RWPE2 (cell line): ENCODE measurements around the gene DCAF15.

Experiments used
- ATAC-seq: fragments of 200-7000 bp; cut with Tn5 transposase; 3 replicates; pipeline ENCODE4 v1.9.1; 2021; ENCODE audit warnings: low read depth
- DNase-seq: peaks from one replicate; pipeline ENCODE4 v3.0.0-alpha.2; 2020; ENCODE audit warnings: low spot score
- H3K27ac ChIP-seq: fragments of 450-650 bp; 2 replicates; pipeline ENCODE4 v1.5.1; 2017; ENCODE audit warnings: mild to moderate bottlenecking; ENCODE audit not compliant: poor library complexity, severe bottlenecking
- H3K27me3 ChIP-seq: fragments of 250-450 bp; sonication (Bioruptor Pico); 2 replicates; pipeline ENCODE4 v1.5.1; 2021; ENCODE audit warnings: mild to moderate bottlenecking, moderate library complexity; ENCODE audit not compliant: insufficient read depth, poor library complexity, severe bottlenecking
- H3K36me3 ChIP-seq: fragments of 250-450 bp; sonication (Bioruptor Pico); 2 replicates; pipeline ENCODE4 v1.5.1; 2020; ENCODE audit warnings: low read depth, mild to moderate bottlenecking, moderate library complexity
- H3K4me1 ChIP-seq: fragments of 250-450 bp; sonication (Bioruptor Pico); 2 replicates; pipeline ENCODE4 v1.5.1; 2021; ENCODE audit warnings: mild to moderate bottlenecking, moderate library complexity; ENCODE audit not compliant: insufficient read depth, poor library complexity, severe bottlenecking
- H3K4me3 ChIP-seq: fragments of 250-450 bp; sonication (Bioruptor Pico); 2 replicates; pipeline ENCODE4 v1.5.1; 2021; ENCODE audit warnings: mild to moderate bottlenecking, moderate library complexity; ENCODE audit not compliant: severe bottlenecking
- H3K9me3 ChIP-seq: fragments of 250-450 bp; sonication (Bioruptor Pico); 2 replicates; pipeline ENCODE4 v1.5.1; 2021; ENCODE audit warnings: mild to moderate bottlenecking, moderate library complexity; ENCODE audit not compliant: severe bottlenecking
- CTCF ChIP-seq: fragments of 450-650 bp; IDR thresholded peaks from one replicate; pipeline ENCODE4 v1.5.1; 2017; ENCODE audit warnings: mild to moderate bottlenecking, moderate library complexity; ENCODE audit not compliant: poor library complexity, severe bottlenecking

DCAF15 gene

DNA sequence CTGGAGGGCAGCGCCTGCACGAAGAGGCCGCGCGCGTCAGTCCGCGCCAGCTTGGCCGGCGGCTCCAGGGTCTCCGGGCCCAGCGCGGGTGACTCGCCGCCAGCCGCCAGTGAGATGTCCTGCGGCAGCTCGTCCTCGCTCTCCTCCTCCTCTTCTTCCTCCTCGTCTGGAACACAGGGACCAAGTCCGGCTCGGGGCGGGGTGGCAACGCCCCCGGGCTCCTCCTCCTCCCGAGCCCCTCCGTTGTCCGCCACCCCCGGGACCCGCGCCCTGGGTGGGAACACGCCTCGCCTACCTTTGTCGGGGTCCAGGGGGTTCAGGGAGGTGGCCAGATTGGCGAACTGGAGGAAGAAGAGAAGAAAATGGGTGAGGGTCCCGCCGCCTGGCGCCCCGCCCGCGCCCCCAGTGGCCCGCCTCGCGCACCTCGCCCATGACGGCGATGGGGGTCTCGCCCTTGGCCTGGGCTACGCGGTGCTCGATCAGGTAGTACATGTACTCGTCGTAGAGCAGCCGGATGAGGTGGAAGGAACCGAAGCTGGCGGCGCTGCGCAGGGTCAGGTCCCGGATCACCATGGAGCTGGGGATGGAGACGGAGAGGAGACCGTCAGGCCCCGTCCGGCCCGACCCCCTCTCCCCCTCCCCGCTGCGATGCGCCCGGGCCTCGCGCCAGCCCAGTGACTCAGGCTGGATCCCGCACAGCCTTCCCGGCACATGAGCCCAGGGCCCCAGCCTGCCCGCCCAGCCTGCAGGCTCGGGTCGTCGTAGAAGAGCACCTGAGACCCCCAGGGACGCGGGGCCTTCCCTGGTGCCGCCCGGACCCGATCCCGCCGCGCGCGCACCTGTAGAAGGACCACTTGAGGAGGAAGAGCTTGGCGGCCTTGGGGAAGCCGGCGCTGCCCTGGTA, 10.6 kb downstream of the DCAF15 start:
- no peaks in the 10 kb centered on the region for H3K4me1 ChIP-seq
- DNase-seq: no peak
- peaks cover 34% of the 10 kb centered on the region for H3K36me3 ChIP-seq
- H3K4me3 ChIP-seq: no peak overlapping the region
- no peaks in the 10 kb centered on the region for H3K27me3 ChIP-seq
- H3K9me3 ChIP-seq: no peaks in the 10 kb centered on the region
- H3K27ac ChIP-seq: no peak overlapping the region
- no peak for TF ChIP-seq CTCF
- no peak for ATAC-seq

DNA sequence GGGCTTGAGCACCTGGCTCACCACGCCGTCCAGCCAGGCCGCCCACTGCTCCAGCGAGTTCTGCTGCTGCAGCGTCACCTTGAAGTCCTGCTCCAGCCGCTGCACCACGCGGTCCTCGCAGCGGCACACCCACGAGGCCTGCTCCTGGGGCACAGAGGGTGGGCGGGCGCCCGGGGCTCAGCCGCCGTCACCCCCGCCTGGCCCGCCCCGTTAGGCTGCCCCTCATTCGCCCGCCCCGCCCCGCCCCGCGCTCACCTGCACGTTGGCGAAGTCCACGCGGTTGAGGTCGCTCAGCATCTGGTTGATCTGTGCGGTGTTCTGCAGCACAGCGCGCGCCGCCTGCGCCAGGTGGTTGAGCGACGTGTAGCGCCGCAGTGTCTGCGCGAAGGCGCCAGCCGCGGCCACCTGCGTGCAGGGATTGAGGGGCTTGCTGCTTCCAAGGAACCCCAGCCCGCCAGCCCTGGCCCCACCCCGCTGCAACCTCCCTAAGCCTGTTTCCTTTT, 11.3 kb downstream of the DCAF15 start:
- DNase-seq: no peak
- no peak for ATAC-seq
- Histone ChIP-seq H3K4me3 (no peak overlapping the region), H3K36me3 (peaks cover 31% of the 10 kb centered on the region), H3K27ac (no peak overlapping the region), H3K27me3 (no peaks in the 10 kb centered on the region), H3K9me3 (no peaks in the 10 kb centered on the region), H3K4me1 (no peaks in the 10 kb centered on the region)
- no peak for TF ChIP-seq CTCF

DNA sequence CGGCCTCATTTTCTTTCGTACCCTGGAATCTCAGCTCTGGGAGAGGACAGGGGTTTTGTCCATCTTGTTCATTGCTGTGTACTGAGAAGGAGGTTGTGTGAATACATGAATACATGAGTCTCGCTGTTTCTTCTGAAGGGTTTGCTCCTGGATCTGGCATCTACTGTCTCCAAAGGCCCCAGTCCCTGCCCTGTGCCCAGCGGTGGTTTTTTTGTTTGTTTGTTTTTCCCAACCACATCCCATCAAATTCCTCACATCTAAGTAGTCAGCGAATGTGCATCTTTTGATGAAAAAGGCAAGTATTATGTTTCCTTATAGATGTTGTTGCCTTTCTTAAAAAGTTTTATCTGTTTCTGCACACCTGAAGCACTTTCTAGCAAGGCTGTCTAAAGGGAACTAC, 12.5 kb downstream of the DCAF15 start:
- ATAC-seq: no peak
- no peak for DNase-seq

GRCh38 chr19:13965377-13965896, 13.1 kb downstream of the DCAF15 start:
- Histone ChIP-seq H3K36me3 (peaks cover 23% of the 10 kb centered on the region), H3K4me3 (no peak overlapping the region), H3K9me3 (no peaks in the 10 kb centered on the region), H3K27me3 (no peaks in the 10 kb centered on the region), H3K27ac (no peak overlapping the region), H3K4me1 (no peaks in the 10 kb centered on the region)
- ATAC-seq: no peak
- TF ChIP-seq CTCF: no peak
- no peak for DNase-seq

More for the DNA sequence above, 12.5 kb downstream of the DCAF15 start:
- peaks cover 29% of the 10 kb centered on the region for H3K36me3 ChIP-seq
- no peaks in the 10 kb centered on the region for H3K4me1 ChIP-seq
- H3K27ac ChIP-seq: no peak overlapping the region
- H3K9me3 ChIP-seq: no peaks in the 10 kb centered on the region
- no peaks in the 10 kb centered on the region for H3K27me3 ChIP-seq
- no peak overlapping the region for H3K4me3 ChIP-seq
- no peak for TF ChIP-seq CTCF
